HuH-7 (cell line): ENCODE results near the gene PMFBP1.
A peak's percentile ranks its signal among the peaks of the same experiment; 100 is the strongest.
"Not testable (repeated sequence)": the region's sequence is repeated elsewhere in the genome, so short reads cannot be mapped to it uniquely, and the experiment has no call there.

Source experiments
- DNase-seq: peaks from one replicate; pipeline ENCODE4 v3.0.0; 2011; ENCODE audit warnings: low spot score

Gene PMFBP1

DNA sequence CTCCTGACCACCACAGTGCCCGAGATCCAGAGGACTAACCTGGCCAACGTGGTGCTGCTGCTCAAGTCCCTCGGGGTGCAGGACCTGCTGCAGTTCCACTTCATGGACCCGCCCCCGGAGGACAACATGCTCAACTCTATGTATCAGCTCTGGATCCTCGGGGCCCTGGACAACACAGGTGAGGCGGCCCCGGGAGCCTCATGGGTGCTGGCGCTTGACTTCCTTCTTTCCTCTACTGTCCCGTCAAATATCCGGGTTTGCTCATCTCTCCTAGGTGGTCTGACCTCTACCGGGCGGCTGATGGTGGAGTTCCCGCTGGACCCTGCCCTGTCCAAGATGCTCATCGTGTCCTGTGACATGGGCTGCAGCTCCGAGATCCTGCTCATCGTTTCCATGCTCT is 64.6 kb downstream of the PMFBP1 start:
- DNase-seq = no peak

DNA sequence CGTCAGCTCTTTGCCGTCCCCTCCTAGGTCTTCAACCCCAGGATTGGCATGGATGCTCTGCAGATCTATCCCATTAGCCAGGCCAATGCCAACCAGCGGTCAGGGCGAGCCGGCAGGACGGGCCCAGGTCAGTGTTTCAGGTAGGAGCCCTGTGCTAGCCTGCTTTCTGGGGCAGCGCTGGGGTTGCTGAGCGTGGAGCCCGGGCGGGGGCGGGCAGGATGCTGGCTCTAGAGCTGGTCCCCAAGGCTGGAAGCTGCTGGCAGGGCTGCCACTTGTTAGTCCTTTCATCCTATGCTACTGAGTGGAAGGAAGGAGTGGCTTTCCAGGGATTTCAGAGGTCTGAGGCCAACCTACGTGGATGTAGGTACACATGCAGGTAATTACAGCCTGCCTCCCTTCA is 66.0 kb downstream of the PMFBP1 start:
- DNase-seq = no peak

- no peak for DNase-seq
Measured at GRCh38 chr16:72104905-72105304, 67.0 kb downstream of the PMFBP1 start.

DNA sequence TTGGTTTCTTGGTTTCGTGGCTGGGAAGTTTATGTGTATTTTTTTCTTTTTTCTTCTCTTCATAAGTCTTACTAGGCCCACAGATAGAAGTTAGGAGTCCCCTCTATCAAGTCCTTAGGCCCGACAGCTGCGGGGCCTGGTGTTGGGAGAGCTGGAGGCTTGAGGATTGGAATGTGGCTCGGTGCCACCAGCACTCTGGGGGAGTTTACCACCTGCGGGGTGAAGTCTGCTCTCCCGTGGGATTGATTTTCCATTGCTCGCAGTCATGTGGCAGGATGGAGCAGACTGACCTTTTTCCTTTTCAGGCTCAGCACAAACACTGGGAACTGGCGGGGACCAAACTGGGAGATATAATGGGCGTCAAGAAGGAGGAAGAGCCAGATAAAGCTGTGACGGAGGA is 70.8 kb downstream of the PMFBP1 start:
- DNase-seq = no peak

- peak; percentile 92 for DNase-seq
Measured at GRCh38 chr16:72099377-72099818, 72.6 kb downstream of the PMFBP1 start.

GRCh38 chr16:72098936-72099335 is 73.0 kb downstream of the PMFBP1 start:
- no peak for DNase-seq

GRCh38 chr16:72094266-72094610 is 77.7 kb downstream of the PMFBP1 start:
- no peak for DNase-seq

GRCh38 chr16:72093448-72094265 is 78.3 kb downstream of the PMFBP1 start, which contains the start of the genes DHX38 and TXNL4B:
DHX38 (plus strand) TSS chr16:72093847; CDS start chr16:72096158, 2,311 bp downstream.
TXNL4B (minus strand) TSS chr16:72093620; CDS start chr16:72090749, 2,871 bp downstream.
- peak; percentile 97 for DNase-seq

- DNase-seq = no peak
Measured at GRCh38 chr16:72092832-72093447, 79.0 kb downstream of the PMFBP1 start.

DNA sequence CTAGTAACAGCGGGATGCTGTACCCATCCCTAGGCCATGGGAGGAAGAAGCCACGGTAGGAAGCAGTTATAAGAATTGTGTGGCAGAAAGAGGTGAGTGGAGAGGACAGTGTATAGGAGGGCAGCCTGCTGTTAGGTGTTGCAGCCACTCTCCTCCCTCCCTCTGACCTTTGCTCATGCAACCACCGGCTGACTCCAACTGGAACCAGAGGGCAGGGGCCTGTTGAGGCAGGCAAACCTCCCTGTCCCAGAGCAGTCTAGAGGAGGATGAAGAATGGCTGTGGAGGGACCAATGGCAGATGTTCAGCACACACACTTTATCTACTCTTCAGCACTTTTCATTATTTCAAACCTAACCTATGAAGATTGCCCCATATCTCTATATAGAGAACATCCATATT is 80.7 kb downstream of the PMFBP1 start:
- DNase-seq = no peak

DNA sequence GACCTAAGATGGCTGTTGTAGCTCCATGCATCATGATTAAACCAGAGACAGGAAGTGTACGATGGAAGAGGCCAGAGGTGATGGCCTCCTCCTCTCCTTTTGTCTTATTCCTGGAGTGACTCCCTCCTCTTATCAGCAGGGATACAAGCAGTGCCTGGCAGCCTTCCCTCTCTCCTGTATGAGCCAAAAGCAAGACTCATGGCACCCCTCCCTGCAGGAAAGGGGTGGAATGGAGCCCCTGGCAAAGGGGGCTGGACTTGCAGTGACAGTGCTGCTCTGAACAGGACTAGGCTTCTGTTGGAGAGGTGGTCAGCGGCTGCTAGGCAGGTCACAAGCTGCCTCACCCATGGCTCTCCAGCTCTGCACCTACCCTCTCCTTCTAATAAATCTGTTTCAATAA is 87.0 kb downstream of the PMFBP1 start:
- DNase-seq = no peak

DNA sequence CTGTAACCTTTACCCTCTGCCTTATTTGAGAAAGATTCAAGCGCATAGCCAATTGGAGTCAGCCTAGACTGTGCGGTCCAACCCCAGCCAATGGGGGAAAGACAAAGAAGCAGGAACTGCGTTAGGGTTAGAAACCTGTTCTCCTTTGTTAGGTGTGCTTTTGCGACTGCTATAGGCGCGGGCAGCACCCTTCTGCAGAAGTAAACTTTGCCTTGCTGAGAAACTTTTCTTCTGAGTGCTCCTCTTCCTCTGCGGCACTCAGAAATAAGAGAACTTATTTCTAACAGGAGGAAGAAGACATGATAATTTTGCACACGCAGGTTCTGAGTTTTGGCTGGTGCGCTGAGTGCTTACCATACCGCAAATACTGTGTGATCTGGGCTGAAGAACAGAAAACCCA is 87.5 kb downstream of the PMFBP1 start:
- no peak for DNase-seq

- DNase-seq = no peak
Measured at GRCh38 chr16:72083778-72084404, 88.1 kb downstream of the PMFBP1 start.

- not testable (repeated sequence) for DNase-seq
Measured at GRCh38 chr16:72076991-72077706, 94.8 kb downstream of the PMFBP1 start.

- DNase-seq = not testable (repeated sequence)
Measured at GRCh38 chr16:72075067-72075466, 96.9 kb downstream of the PMFBP1 start.

DNA sequence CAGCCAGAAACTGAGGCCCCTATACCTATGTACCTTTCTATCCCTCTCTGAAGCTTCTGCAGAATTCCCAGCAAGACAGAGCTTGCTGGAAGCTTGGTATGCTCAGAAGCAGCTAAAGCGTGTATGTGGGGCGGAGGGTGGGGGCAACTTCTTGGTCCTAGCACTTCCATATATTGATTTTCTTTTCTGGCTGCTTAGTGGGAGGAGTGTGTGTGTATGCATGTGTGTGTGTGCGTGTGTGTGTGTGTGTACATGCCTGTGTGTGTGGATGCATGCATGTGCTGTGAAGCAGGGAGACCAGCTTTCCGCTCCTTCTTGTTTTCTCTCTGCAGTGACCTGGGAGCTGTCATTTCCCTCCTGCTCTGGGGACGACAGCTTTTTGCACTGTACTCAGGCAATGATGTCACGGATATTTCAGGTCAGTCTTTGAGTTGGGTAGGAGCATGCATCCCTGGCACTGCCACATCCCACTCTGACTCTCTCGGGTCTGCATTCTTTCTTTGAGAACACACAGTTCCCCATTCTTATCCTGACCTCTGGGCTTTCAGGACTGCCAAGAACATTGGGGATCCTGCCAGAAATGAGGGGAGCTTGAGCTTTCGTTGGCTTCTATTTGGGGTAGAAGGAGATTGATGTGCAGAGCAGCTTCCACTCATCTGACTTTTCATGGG is 98.3 kb downstream of the PMFBP1 start:
- DNase-seq = no peak

- DNase-seq = no peak
Measured at GRCh38 chr16:72072514-72073342, 99.2 kb downstream of the PMFBP1 start.
